HUES6 (cell line): ENCODE results near the gene METTL6.

Source experiments
- H3K27ac ChIP-seq: 2 replicates; pipeline ENCODE4 v1.7.0; 2013; ENCODE audit warnings: low read depth, mild to moderate bottlenecking, low read length, inconsistent platforms
- H3K27me3 ChIP-seq: 2 replicates; pipeline ENCODE4 v1.6.1; 2013; ENCODE audit warnings: low read length; ENCODE audit not compliant: control insufficient read depth, insufficient read depth
- H3K36me3 ChIP-seq: 2 replicates; pipeline ENCODE4 v1.6.1; 2013; ENCODE audit warnings: low read length; ENCODE audit not compliant: control insufficient read depth, insufficient read depth
- H3K4me1 ChIP-seq: 2 replicates; pipeline ENCODE4 v1.6.1; 2013; ENCODE audit warnings: low read length; ENCODE audit not compliant: control insufficient read depth, insufficient read depth
- H3K4me3 ChIP-seq: 2 replicates; pipeline ENCODE4 v1.5.1; 2013; ENCODE audit warnings: low read depth, low read length
- H3K9ac ChIP-seq: one replicate; pipeline ENCODE4 v1.6.1; 2013; ENCODE audit warnings: mild to moderate bottlenecking, low read length
- H3K9me3 ChIP-seq: 2 replicates; pipeline ENCODE4 v1.6.1; 2013; ENCODE audit warnings: low read depth, low read length; ENCODE audit not compliant: control insufficient read depth, insufficient read depth

METTL6 gene, protein sequence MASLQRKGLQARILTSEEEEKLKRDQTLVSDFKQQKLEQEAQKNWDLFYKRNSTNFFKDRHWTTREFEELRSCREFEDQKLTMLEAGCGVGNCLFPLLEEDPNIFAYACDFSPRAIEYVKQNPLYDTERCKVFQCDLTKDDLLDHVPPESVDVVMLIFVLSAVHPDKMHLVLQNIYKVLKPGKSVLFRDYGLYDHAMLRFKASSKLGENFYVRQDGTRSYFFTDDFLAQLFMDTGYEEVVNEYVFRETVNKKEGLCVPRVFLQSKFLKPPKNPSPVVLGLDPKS

DNA sequence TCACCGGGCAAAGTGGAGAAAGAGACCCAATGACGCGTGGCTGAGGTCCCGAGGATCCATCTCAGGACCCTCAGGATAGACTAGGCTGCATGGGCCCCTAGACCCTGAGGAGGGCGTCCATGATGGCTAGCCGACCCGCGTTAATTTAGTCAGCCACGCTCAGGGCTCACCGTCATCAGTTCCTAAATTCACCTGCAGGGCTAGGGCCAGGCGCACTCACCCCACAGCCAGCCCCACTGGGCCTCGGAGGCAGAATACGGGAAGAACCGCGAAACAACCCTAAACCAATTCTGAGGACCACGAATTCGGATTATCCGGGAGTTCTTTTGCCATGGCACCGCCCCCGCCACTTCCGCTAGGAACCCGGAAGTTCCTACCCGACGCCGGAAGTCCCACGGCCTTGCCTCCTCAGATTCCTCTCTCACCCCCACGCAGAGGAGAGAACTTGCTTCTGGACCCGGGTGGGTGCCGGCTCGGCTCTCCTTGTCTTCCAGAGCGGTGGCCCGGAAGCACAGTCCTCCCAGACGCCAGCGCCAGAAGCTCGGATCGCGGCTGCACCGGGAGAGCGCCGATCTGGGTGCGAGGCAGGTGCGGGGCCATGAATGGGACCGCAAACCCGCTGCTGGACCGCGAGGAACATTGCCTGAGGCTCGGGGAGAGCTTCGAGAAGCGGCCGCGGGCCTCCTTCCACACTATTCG lies at the start of gene METTL6, which contains the start of gene EAF1:
Gene METTL6, minus strand, starts transcription at position 363 of the 699 bp plus-strand sequence. CDS start 1,033 bp downstream, outside the sequence.
Gene EAF1, plus strand, starts transcription at position 417 of the 699 bp plus-strand sequence. Its CDS starts 182 bp downstream, at position 599.
- no peaks in the 10 kb centered on the region for H3K4me1 ChIP-seq
- H3K4me3 ChIP-seq, result peak within 1 kb of the TSS; percentile 82
- H3K27me3 ChIP-seq, result no peaks in the 10 kb centered on the region
- H3K27ac ChIP-seq, result peak within 1 kb of the TSS; percentile 11; the same call in 1 of the 2 replicates
- peaks cover 47% of the 10 kb centered on the region for H3K36me3 ChIP-seq
- H3K9me3 ChIP-seq, result no peaks in the 10 kb centered on the region
- H3K9ac ChIP-seq, result peak within 1 kb of the TSS; percentile 71

DNA sequence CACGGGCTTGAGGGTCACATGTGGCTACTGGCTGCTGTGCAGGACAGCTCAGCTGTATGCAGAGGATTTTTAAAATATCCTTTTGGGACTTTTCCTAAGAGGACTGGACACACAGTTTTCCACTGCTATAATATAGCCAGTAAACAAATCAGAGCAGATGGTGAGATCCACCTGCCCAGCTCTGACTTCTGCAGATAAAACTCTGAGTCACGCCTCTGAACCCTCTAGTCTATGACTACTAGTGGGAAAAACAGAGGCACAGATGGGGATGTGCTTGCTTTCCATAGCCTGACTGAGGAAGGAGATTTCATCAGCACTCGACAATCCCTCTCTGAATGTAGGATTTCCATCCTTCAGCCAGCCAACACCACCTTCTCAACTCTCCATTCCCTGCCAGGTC lies 49.0 kb upstream of the METTL6 start:
- H3K9ac ChIP-seq, result no peak overlapping the region
- no peaks in the 10 kb centered on the region for H3K9me3 ChIP-seq
- H3K27ac ChIP-seq, result no peak overlapping the region
- no peaks in the 10 kb centered on the region for H3K36me3 ChIP-seq
- H3K4me3 ChIP-seq, result no peak overlapping the region
- no peaks in the 10 kb centered on the region for H3K27me3 ChIP-seq
- H3K4me1 ChIP-seq, result no peaks in the 10 kb centered on the region; the same call in 1 of the 2 replicates

DNA sequence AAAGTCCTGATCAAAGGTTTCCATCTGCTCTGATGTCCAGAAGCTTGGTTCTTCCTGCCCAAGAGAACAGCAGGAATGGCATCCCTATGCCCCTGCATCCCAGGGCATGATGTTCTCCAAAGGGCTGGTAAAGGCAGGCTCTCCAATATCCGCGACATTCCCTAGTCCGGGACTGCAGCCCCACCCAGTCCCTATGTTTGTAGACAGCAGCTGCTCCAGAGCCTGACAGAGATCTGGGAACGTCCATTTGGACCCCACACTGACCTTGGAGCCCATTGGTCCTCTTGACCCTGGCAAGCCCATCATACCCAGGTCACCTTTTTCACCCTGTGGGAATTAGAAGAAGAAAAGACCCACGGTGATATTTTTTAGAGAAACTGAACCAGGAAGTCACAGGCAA lies 47.8 kb upstream of the METTL6 start:
- Histone ChIP-seq H3K9me3 (no peaks in the 10 kb centered on the region), H3K27ac (no peak overlapping the region), H3K4me1 (no peaks in the 10 kb centered on the region; the same call in 1 of the 2 replicates), H3K36me3 (no peaks in the 10 kb centered on the region), H3K9ac (no peak overlapping the region), H3K4me3 (no peak overlapping the region), H3K27me3 (no peaks in the 10 kb centered on the region)

DNA sequence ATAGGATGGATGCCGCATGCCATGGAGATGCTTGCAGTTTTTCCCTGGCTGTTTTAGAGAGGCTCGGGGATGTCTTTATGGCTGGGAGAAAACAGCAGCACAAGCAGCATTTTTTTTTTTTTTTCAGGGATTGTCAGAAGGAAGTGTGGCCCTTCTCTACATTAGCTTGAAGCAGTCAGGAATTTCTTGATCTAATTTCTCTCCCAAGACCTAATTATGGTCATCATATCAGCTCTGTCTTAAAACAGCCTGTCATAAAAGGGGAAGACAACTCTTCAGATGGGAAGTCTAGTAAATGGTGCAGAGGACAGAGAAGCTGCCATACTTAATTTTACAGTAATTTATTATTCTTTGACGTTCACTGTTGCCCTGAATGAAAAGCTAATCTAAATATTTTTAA lies 44.5 kb upstream of the METTL6 start:
- no peaks in the 10 kb centered on the region for H3K27me3 ChIP-seq
- no peak overlapping the region for H3K27ac ChIP-seq
- H3K9me3 ChIP-seq, result no peaks in the 10 kb centered on the region
- H3K4me3 ChIP-seq, result no peak overlapping the region
- no peaks in the 10 kb centered on the region for H3K36me3 ChIP-seq
- no peak overlapping the region for H3K9ac ChIP-seq
- no peaks in the 10 kb centered on the region; the same call in 1 of the 2 replicates for H3K4me1 ChIP-seq

DNA sequence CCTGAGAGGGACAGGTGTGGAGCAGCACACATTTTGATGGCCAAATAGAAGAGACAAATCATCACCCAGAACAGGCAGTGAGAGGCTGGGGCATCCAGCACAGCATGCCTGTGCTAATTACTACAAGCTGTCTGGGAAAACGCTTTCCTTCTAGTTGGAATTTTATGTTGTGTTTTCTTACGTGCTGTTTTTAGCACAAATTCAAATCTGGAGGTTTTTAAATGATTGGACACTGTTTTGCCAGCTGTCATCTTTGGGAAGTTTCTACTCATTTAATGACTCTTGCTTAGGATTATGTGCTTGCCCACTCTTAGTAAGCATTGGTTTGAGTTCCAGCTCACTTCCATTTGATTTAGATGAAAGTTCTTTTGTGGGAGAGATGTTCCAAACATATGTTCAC lies 43.5 kb upstream of the METTL6 start:
- Histone ChIP-seq H3K27ac (no peak overlapping the region), H3K9me3 (no peaks in the 10 kb centered on the region), H3K9ac (no peak overlapping the region), H3K27me3 (no peaks in the 10 kb centered on the region), H3K4me1 (no peaks in the 10 kb centered on the region; the same call in 1 of the 2 replicates), H3K4me3 (no peak overlapping the region), H3K36me3 (no peaks in the 10 kb centered on the region)

DNA sequence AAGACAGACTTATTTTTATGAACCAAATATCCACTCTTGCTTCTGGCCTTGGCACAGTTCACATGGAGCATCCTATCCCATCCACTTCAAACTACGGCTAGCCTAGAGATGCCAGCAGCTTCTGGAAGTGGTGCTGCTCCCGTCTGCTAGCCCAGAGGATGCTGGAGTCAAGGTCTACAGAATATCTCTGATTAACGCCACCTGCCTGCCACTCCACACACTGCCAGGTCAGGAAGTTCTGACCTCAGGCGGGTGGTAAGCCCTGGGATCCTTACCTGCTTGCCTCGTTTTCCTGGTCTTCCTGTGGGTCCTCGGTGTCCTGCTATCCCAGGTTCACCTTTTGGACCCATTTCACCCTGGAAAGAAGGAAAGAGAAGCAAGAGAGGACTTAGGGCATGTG lies 42.9 kb upstream of the METTL6 start:
- Histone ChIP-seq H3K36me3 (no peaks in the 10 kb centered on the region), H3K27me3 (no peaks in the 10 kb centered on the region), H3K9me3 (no peaks in the 10 kb centered on the region), H3K9ac (no peak overlapping the region), H3K27ac (no peak overlapping the region), H3K4me1 (no peaks in the 10 kb centered on the region; the same call in 1 of the 2 replicates), H3K4me3 (no peak overlapping the region)

DNA sequence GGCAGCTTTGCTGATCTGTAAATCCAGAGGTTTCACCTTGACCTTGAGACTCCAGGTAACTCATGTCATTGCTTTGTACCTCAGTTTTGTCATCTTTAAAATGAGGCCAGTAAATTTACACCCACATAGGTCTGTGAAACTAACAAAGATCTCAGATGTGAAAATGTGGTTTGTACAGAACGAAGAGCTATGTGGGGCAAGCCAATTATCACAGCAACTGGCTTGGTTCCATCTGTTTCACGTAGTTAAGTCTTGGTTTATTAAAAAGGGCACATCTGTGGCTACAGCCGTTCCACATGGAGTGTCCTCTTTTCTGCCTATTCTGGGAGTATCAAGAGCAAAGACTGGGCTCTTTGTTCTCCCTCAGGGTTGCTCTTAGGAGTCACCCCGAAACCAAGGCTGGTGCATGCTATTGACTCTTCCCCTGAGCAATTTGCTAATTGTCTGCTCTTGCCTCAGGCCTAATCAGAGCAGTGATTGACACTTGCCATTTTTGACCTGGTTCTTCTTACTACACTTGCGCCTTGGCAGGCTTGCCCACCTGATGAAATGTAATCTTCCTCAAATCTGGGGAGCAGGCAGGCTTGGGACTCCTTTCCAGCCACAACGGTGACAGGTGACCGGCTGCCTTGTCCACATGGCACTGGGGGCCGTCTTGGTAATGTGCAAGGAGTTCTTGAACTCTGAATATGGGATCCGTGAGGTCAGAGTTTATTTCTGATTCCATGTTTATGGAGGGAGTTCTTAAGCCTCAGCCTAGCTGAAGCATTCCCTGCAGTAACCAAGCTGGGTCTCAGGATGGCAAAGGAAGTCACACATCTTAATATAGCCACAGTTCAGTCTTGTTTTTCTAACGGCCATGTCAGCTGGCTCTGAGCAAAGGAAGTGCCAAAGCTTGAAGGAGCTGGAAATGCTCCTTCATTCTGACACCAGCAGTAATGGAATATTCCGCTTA lies 40.2 kb upstream of the METTL6 start:
- no peaks in the 10 kb centered on the region for H3K9me3 ChIP-seq
- no peak overlapping the region for H3K9ac ChIP-seq
- H3K4me3 ChIP-seq, result no peak overlapping the region
- no peaks in the 10 kb centered on the region for H3K4me1 ChIP-seq
- H3K27ac ChIP-seq, result no peak overlapping the region
- no peaks in the 10 kb centered on the region for H3K36me3 ChIP-seq
- H3K27me3 ChIP-seq, result no peaks in the 10 kb centered on the region

DNA sequence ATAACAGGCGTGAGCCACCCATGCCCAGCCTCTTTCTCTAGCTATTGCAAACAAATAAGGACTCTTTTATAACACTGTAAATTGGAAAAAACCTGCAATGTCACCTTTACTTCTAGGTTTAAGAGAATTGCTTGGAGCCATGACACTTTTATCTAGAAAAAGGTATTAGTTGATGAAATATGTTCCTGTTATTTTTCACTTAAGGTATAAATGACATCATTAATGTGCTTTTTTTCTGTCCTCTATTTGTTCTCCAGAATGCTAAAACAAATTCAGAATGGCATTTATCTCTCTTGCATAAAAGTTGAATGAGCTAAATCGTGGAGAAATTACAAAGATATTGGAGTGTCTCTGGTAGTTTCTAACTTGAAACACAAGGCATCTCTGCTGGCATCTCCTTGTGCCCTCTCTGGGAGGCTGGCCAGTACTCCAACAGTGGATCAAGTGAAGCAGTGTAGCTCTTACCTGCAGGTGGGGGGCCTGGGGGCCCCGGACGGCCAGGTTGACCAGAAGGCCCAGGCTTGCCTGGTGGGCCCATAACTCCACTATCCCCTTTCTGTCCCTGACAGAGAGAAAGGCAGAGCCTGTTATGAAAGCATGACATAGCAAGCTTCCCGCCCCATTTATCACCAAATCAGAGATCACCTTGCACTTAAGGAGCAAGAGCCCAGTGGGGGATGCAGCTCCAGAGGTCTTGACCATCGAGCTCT lies 38.7 kb upstream of the METTL6 start:
- no peaks in the 10 kb centered on the region for H3K27me3 ChIP-seq
- no peak overlapping the region for H3K9ac ChIP-seq
- no peaks in the 10 kb centered on the region for H3K4me1 ChIP-seq
- no peaks in the 10 kb centered on the region for H3K36me3 ChIP-seq
- no peak overlapping the region for H3K27ac ChIP-seq
- H3K4me3 ChIP-seq, result no peak overlapping the region
- no peaks in the 10 kb centered on the region for H3K9me3 ChIP-seq

DNA sequence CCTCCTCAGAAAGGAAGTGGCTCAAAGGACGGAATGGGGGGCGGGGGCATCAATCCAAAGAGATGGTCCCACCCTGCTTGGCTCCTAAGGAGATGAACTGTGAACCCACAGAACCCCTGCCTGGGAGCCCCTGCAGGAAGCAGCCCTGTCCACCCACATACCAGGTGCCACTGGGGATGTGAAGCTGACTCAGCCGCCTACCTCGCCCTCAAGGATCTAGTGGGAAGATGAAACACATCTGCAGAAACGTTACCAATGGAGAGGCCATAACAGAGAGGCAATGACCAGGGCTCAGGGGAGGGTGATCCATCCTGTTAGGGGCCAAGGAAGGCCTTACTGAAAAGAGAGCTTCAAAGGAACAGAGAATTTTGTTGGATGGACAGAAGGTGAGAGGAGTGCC lies 35.1 kb upstream of the METTL6 start:
- no peaks in the 10 kb centered on the region for H3K4me1 ChIP-seq
- H3K36me3 ChIP-seq, result no peaks in the 10 kb centered on the region
- no peaks in the 10 kb centered on the region for H3K27me3 ChIP-seq
- no peaks in the 10 kb centered on the region for H3K9me3 ChIP-seq
- no peak overlapping the region for H3K4me3 ChIP-seq
- no peak overlapping the region for H3K27ac ChIP-seq
- no peak overlapping the region for H3K9ac ChIP-seq

DNA sequence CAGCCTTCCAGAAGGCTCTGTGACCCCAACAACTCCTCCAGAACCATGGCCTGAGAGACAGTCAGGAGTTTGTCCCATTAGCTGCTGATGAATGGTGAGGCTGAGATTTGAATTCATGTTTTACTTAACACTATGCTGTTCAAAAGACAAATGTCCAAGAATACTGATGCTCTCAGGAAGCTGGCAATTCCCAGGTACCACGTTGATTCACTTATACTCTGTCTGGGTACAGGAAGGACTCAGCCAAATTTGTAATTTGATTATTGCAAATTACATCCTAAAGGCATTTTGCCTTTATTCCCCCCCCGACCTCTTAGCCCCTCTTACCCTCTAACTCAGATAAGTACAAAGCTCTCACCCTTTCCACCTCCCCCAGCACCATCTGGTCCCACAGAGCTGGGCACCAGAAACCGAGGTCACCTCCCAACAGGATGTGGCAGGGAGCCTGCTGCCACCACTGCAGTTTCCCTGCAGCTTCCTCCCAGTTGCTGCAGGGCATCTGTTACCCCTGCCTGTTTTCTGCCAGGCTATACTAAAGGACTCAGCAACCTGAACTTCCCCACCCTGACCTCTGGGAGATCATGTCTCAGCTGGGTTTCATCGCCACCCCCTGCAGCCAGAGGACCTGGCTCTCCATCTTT lies 33.7 kb upstream of the METTL6 start:
- Histone ChIP-seq H3K9me3 (no peaks in the 10 kb centered on the region), H3K4me1 (no peaks in the 10 kb centered on the region), H3K4me3 (no peak overlapping the region), H3K9ac (no peak overlapping the region), H3K27me3 (no peaks in the 10 kb centered on the region), H3K36me3 (no peaks in the 10 kb centered on the region), H3K27ac (no peak overlapping the region)
